HG03439 (cell line): ENCODE data around the gene KRT74.

Experiments used
- ATAC-seq: cut with Tn5 transposase; IDR thresholded peaks from one replicate; pipeline ENCODE4 v1.9.1; 2021; ENCODE audit warnings: mild to moderate bottlenecking, moderate library complexity; ENCODE audit not compliant: unreplicated experiment

The KRT74 gene

GRCh38 chr12:52573743-52574142 lies at the start of gene KRT74:
Gene KRT74 (minus strand): TSS chr12:52573843. CDS start chr12:52573777, 66 bp downstream.
- ATAC-seq = no peak

- no peak for ATAC-seq
These were observed 48.7 kb upstream of the KRT74 start for GRCh38 chr12:52622349-52622748.

GRCh38 chr12:52618866-52619265 lies 45.2 kb upstream of the KRT74 start:
- no peak for ATAC-seq

GRCh38 chr12:52618216-52618615 lies 44.6 kb upstream of the KRT74 start, which contains the start of gene KRT73:
Gene KRT73 (minus strand): TSS chr12:52618559. CDS start chr12:52618524, 35 bp downstream.
- ATAC-seq = no peak

GRCh38 chr12:52617403-52617785 lies 43.8 kb upstream of the KRT74 start:
- ATAC-seq = no peak

- no peak for ATAC-seq
These were observed 43.2 kb upstream of the KRT74 start for GRCh38 chr12:52616680-52617402.

- no peak for ATAC-seq
These were observed 42.3 kb upstream of the KRT74 start for GRCh38 chr12:52615912-52616311.

- ATAC-seq = no peak
These were observed 41.7 kb upstream of the KRT74 start for GRCh38 chr12:52615208-52615868.

GRCh38 chr12:52614381-52615207 lies 41.0 kb upstream of the KRT74 start:
- ATAC-seq = no peak

GRCh38 chr12:52613384-52614030 lies 39.9 kb upstream of the KRT74 start:
- ATAC-seq = no peak

- no peak for ATAC-seq
These were observed 39.1 kb upstream of the KRT74 start for GRCh38 chr12:52612431-52613383.

GRCh38 chr12:52611080-52611468 lies 37.4 kb upstream of the KRT74 start:
- ATAC-seq = no peak

GRCh38 chr12:52608826-52609630 lies 35.4 kb upstream of the KRT74 start:
- no peak for ATAC-seq

- no peak for ATAC-seq
These were observed 34.5 kb upstream of the KRT74 start for GRCh38 chr12:52608161-52608560.

- ATAC-seq = no peak
These were observed 33.7 kb upstream of the KRT74 start for GRCh38 chr12:52607314-52607713.

- no peak for ATAC-seq
These were observed 33.1 kb upstream of the KRT74 start for GRCh38 chr12:52606581-52607218.

GRCh38 chr12:52606096-52606495 lies 32.5 kb upstream of the KRT74 start:
- no peak for ATAC-seq

GRCh38 chr12:52605542-52605941 lies 31.9 kb upstream of the KRT74 start:
- ATAC-seq = no peak

GRCh38 chr12:52604859-52605258 lies 31.2 kb upstream of the KRT74 start:
- no peak for ATAC-seq
